Measurements from ENCODE around the gene ATP7B. TPM values are rescaled to one million over a fixed set of nuclear protein-coding genes. Genes with fewer than 3 reads are reported as not detected.

Gene ATP7B
- polyA plus RNA-seq, 1 experiment, result 1.8 TPM

GRCh38 chr13:51894239-51894638 lies 117.0 kb downstream of the ATP7B start:
- DNase-seq (ENCODE audit: low read depth, low spot score), result no peak
- ChIA-PET POLR2A (no interaction called here), CTCF (interaction anchor here (5.7 kb wide), 1 partner anchor 234 kb away, joined by 88 read pairs; the partner anchor contains the start of gene NEK5)
- Histone ChIP-seq H3K27ac (ENCODE audit: low read depth, low read length) (no peak overlapping the region), H3K4me3 (ENCODE audit: low read depth, low read length) (no peak overlapping the region), H3K9me3 (ENCODE audit: control insufficient read depth, insufficient read depth, low read length) (no peaks in the 10 kb centered on the region), H3K27me3 (ENCODE audit: control insufficient read depth, insufficient read depth, low read length) (peaks cover 2% of the 10 kb centered on the region)
- no peak for TF ChIP-seq CTCF (IDR thresholded peaks at IDR 0.05; ENCODE audit: low read depth, low read length)

GRCh38 chr13:51892657-51893056 lies 118.6 kb downstream of the ATP7B start:
- ChIA-PET CTCF (interaction anchor here (1.2 to 5.7 kb wide), 4 partner anchors 77 to 309 kb away, joined by 3 to 88 read pairs (median 3); partner anchors contain the start of gene NEK5), POLR2A (no interaction called here)
- Histone ChIP-seq H3K9me3 (ENCODE audit: control insufficient read depth, insufficient read depth, low read length) (no peaks in the 10 kb centered on the region), H3K27ac (ENCODE audit: low read depth, low read length) (no peak overlapping the region), H3K27me3 (ENCODE audit: control insufficient read depth, insufficient read depth, low read length) (no peaks in the 10 kb centered on the region), H3K4me3 (ENCODE audit: low read depth, low read length) (no peak overlapping the region)
- no peak for TF ChIP-seq CTCF (IDR thresholded peaks at IDR 0.05; ENCODE audit: low read depth, low read length)
- DNase-seq (ENCODE audit: low read depth, low spot score), result no peak

- TF ChIP-seq CTCF (IDR thresholded peaks at IDR 0.05; ENCODE audit: low read depth, low read length), result no peak
Observed at GRCh38 chr13:51887468-51887867, 123.8 kb downstream of the ATP7B start.

GRCh38 chr13:51885651-51886050 lies 125.6 kb downstream of the ATP7B start:
- no peak for TF ChIP-seq CTCF (IDR thresholded peaks at IDR 0.05; ENCODE audit: low read depth, low read length)
- no peak overlapping the region for H3K4me3 ChIP-seq (ENCODE audit: low read depth, low read length)
- no peaks in the 10 kb centered on the region for H3K27me3 ChIP-seq (ENCODE audit: control insufficient read depth, insufficient read depth, low read length)
- ChIA-PET CTCF (interaction anchor here (1.5 kb wide), 1 partner anchor 242 kb away, joined by 3 read pairs; no protein-coding TSS in a partner anchor), POLR2A (no interaction called here)
- H3K27ac ChIP-seq (ENCODE audit: low read depth, low read length), result no peak overlapping the region
- peaks cover 5% of the 10 kb centered on the region for H3K9me3 ChIP-seq (ENCODE audit: control insufficient read depth, insufficient read depth, low read length)
- DNase-seq (ENCODE audit: low read depth, low spot score), result no peak

More at GRCh38 chr13:51887468-51887867, 123.8 kb downstream of the ATP7B start:
- Histone ChIP-seq H3K27me3 (ENCODE audit: control insufficient read depth, insufficient read depth, low read length) (no peaks in the 10 kb centered on the region), H3K4me3 (ENCODE audit: low read depth, low read length) (no peak overlapping the region), H3K9me3 (ENCODE audit: control insufficient read depth, insufficient read depth, low read length) (peaks cover 5% of the 10 kb centered on the region), H3K27ac (ENCODE audit: low read depth, low read length) (no peak overlapping the region)
- POLR2A ChIA-PET, result no interaction called here
- no peak for DNase-seq (ENCODE audit: low read depth, low spot score)
- CTCF ChIA-PET, result interaction anchor here (1.3 kb wide), 1 partner anchor 8 kb away, joined by 7 read pairs; no protein-coding TSS in a partner anchor

- Histone ChIP-seq H3K27me3 (ENCODE audit: control insufficient read depth, insufficient read depth, low read length) (peaks cover 2% of the 10 kb centered on the region), H3K27ac (ENCODE audit: low read depth, low read length) (no peak overlapping the region), H3K9me3 (ENCODE audit: control insufficient read depth, insufficient read depth, low read length) (peaks cover 5% of the 10 kb centered on the region), H3K4me3 (ENCODE audit: low read depth, low read length) (no peak overlapping the region)
- no peak for TF ChIP-seq CTCF (IDR thresholded peaks at IDR 0.05; ENCODE audit: low read depth, low read length)
- ChIA-PET POLR2A (no interaction called here), CTCF (no interaction called here)
- DNase-seq (ENCODE audit: low read depth, low spot score), result no peak
Observed at GRCh38 chr13:51883226-51883600, 128.0 kb downstream of the ATP7B start.

Other genes with a start within 250 kb of the ATP7B start
- 3.7 and 4.6 TPM in 2 replicates for gene DHRS12, start 207.3 kb downstream of the ATP7B start, polyA plus RNA-seq (2011; rRNA removed)
- gene TMEM272, start 166.3 kb downstream of the ATP7B start, polyA plus RNA-seq (2011; rRNA removed), result not detected in 2 replicates
- not detected in 2 replicates for gene CCDC70, start 149.5 kb downstream of the ATP7B start, polyA plus RNA-seq (2011; rRNA removed)
- 13.9 and 19.6 TPM in 2 replicates for gene ALG11, start 948 bp upstream of the ATP7B start, polyA plus RNA-seq (2011; rRNA removed)
- 13.2 and 18.0 TPM in 2 replicates for gene UTP14C, start 13.2 kb upstream of the ATP7B start, polyA plus RNA-seq (2011; rRNA removed)
- 0.04 TPM in 2 replicates for gene NEK5, start 117.6 kb upstream of the ATP7B start, polyA plus RNA-seq (2011; rRNA removed)
- 14.2 and 16.0 TPM in 2 replicates for gene NEK3, start 148.1 kb upstream of the ATP7B start, polyA plus RNA-seq (2011; rRNA removed)

All from AG04450 (cell line).